ENCODE results near the gene CASS4.
A peak's percentile ranks its signal among the peaks of the same experiment; 100 is the strongest.
"Not testable (repeated sequence)": the region's sequence is repeated elsewhere in the genome, so short reads cannot be mapped to it uniquely, and the experiment has no call there.

The CASS4 gene

DNA sequence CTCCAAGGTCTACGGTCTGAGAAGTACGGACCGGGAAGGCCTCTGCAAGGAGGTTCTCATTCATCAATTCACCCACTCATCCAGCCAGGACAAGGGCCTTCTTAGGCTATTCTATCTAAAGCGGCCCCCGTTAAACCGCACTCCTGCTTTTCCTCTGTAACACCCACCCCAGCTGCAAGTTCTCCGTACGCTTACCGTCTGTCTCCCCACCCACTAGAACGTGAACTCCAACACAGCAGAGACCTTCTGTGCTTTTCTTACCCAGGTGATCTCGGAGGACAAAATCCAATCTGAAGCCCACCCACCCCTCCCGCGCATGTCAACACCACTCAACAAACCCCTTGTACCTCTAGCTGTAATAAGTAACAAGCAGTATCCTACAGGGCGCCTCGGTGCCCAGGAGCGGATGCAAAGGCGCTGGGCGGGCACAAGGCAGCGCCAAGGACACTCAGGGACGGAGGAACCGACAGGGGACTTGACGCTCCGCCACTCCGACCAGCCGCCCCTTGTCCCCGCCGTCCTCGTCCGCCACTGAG lies 20.4 kb upstream of the CASS4 start:
- Histone ChIP-seq H4K20me1 (peaks cover 11% of the 10 kb centered on the region; the same call in 1 of the 2 replicates), H3K27me3 (no peaks in the 10 kb centered on the region), H3K36me3 (peaks cover 55% of the 10 kb centered on the region), H3K9me3 (no peaks in the 10 kb centered on the region), H3K4me2 (peak overlapping the region; percentile 88), H3K9ac (peak overlapping the region; percentile 82), H3K4me3 (peak overlapping the region; percentile 81), H3K4me1 (peaks cover 39% of the 10 kb centered on the region), H3K27ac (peak overlapping the region; percentile 84)
- TF ChIP-seq Cebpa-rat (IDR thresholded peaks at IDR 0.05) = no peak

DNA sequence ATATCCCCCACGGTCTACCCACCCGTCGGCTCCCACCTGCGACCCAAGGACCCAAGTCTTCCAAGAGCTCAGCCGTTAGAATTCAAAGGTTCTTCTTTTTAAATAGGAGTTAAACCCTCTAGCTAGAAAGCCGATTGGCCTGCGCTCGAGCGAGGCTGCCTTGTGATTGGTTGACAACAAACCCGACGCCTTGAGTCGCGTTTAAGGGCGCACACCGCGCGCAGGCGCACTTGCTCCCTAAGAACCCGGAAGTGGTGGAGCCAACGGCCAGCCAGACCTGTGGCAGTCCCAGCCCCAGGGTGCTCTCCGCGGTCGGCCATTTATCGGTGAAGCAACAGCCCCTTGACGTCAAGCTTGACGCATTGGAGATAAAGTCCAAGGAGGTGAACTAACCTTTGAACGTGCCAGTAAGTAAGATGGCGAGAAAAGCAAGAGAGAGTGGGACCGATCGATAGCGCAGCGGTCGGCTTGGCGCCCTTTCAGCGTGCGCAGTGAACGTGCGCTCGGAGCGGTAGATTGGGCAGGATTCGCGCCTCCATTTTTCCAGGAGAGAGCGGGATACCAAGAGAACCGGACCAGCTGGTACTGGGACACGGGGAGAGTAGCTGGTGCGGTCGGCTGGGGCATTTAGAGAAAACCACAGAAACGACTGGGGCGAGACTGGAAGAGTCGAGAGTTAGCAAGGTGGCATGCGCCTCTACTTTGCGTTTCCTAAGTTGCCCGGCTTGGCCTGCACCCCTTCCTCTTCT lies 19.8 kb upstream of the CASS4 start, which contains the start of the genes AURKA and CSTF1:
AURKA (minus strand) TSS at position 84 of the 749 bp plus-strand sequence. CDS start 4,018 bp downstream, outside the sequence.
CSTF1 (plus strand) TSS at position 514 of the 749 bp plus-strand sequence. CDS start 2,908 bp downstream, outside the sequence.
- H4K20me1 ChIP-seq = peaks cover 11% of the 10 kb centered on the region; the same call in 1 of the 2 replicates
- H3K27ac ChIP-seq = peak within 1 kb of the TSS; percentile 84
- H3K9ac ChIP-seq = peak within 1 kb of the TSS; percentile 82
- H3K36me3 ChIP-seq = peaks cover 56% of the 10 kb centered on the region
- H3K4me2 ChIP-seq = peak within 1 kb of the TSS; percentile 88
- peak; percentile 87 for TF ChIP-seq Cebpa-rat (IDR thresholded peaks at IDR 0.05)
- no peaks in the 10 kb centered on the region for H3K9me3 ChIP-seq
- peaks cover 39% of the 10 kb centered on the region for H3K4me1 ChIP-seq
- H3K27me3 ChIP-seq = no peaks in the 10 kb centered on the region
- H3K4me3 ChIP-seq = peak within 1 kb of the TSS; percentile 81

DNA sequence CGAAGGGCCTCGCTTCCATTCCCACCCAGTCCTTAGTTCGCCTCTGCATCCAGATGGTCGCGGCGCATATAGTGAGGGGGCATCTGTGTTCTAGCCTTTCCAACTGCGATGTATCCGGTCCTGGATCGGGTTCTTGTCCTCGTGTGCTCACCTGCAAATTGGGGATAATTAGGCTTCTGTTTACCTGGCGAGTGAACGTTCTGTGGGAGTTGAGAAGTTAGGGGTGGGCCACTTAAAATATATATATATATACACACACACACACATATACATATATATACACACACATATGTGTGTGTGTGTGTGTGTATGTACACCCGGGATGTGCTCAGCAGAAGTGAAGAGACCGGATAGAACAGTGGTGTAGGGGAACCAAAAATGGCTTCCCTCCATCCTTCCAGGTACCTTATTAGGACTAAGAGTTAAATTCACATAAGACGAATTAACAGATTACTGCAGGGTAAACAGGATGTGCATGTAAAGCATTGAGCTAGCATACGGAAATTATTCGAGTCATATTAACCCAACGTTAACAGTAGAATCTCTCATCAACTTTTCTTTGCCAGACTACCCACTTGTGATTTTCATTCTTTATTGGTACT lies 19.1 kb upstream of the CASS4 start:
- Histone ChIP-seq H3K4me3 (peak overlapping the region; percentile 81), H4K20me1 (peaks cover 18% of the 10 kb centered on the region), H3K4me1 (peaks cover 39% of the 10 kb centered on the region), H3K27ac (peak overlapping the region; percentile 84), H3K36me3 (peaks cover 56% of the 10 kb centered on the region), H3K4me2 (peak overlapping the region; percentile 78), H3K27me3 (no peaks in the 10 kb centered on the region), H3K9me3 (no peaks in the 10 kb centered on the region), H3K9ac (peak overlapping the region; percentile 82)
- no peak for TF ChIP-seq Cebpa-rat (IDR thresholded peaks at IDR 0.05)

DNA sequence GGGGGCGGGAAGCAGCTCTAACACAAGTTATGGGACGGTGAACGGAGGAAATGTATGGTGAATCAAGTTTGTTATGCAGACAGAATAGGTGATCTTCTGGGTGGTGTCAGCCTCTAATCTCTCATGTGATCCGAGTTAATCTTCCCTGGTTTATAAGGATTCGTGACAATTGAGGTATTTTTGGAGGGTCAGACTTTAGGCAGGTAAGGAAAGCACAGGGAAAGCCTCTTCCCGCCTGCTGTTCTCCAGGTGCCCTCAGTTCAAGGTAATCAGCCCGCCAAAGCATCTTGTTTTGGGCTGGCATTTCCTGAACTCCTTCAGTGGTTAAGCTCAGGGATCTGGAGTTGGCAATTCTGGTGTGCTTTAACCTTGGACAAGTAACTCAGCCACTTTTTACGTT lies 18.4 kb upstream of the CASS4 start:
- Histone ChIP-seq H3K27me3 (no peaks in the 10 kb centered on the region), H3K4me2 (peak overlapping the region; percentile 78), H4K20me1 (peaks cover 23% of the 10 kb centered on the region), H3K4me1 (peaks cover 39% of the 10 kb centered on the region), H3K9me3 (no peaks in the 10 kb centered on the region), H3K9ac (peak overlapping the region; percentile 82; the same call in 1 of the 2 replicates), H3K4me3 (peak overlapping the region; percentile 81), H3K27ac (no peak overlapping the region), H3K36me3 (peaks cover 56% of the 10 kb centered on the region)
- TF ChIP-seq Cebpa-rat (IDR thresholded peaks at IDR 0.05) = no peak

DNA sequence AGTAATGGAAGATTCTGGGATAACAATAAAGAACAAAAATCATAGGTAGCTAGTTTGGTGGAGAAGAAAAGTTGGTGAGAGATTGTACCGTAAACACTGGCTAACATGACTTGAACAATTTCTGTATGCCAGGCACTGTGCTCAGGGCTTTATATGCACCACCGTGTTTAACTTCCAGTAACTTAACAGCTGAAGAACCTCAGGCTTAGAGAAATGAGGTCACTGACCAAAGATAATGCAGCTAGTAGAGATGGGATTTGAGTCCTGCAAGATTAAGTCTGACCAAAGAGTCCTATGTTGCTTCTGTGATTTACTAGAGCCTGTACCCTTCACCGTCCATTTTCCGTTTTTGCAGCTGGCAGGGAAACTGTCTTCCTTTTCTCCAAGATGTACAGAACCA lies 16.9 kb upstream of the CASS4 start:
- Histone ChIP-seq H3K9ac (no peak overlapping the region), H3K27me3 (no peaks in the 10 kb centered on the region), H3K27ac (no peak overlapping the region), H3K4me1 (peaks cover 29% of the 10 kb centered on the region), H4K20me1 (peaks cover 38% of the 10 kb centered on the region), H3K9me3 (no peaks in the 10 kb centered on the region), H3K4me2 (no peak overlapping the region), H3K4me3 (no peak overlapping the region), H3K36me3 (peaks cover 54% of the 10 kb centered on the region)
- TF ChIP-seq Cebpa-rat (IDR thresholded peaks at IDR 0.05) = no peak

DNA sequence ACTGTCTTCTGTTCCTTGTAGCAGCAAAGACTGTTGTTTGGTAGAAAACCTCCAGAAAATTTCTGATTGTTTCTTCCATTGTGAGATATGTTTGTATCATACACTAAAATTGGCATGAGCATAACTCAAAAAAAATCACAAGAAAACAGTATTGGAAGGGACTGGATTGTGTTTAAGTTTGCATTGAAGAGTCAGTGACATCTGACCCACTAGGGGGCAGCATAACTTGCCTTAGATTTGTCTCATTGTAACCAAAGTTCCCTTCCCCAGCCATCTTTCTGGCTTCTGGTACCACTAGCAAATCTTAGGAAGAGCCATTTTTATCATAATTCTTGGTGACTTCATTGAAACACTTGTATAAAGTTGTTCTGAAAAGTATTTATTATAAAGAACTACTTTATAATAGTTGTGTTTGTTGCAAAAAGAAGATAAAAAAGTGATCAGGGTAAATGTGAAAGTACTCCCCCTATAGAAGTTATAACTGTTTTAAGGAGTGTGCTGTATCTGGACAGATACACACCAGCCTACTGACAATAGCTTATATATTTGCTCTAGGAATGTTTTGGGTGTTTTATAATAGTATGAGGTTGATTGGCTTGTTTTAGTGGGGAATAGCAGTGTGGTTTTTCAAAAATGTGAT lies 11.9 kb upstream of the CASS4 start:
- Histone ChIP-seq H3K36me3 (peaks cover 93% of the 10 kb centered on the region), H3K4me2 (no peak overlapping the region), H3K27me3 (no peaks in the 10 kb centered on the region), H3K4me3 (no peak overlapping the region), H3K4me1 (no peaks in the 10 kb centered on the region), H3K9ac (no peak overlapping the region), H3K9me3 (no peaks in the 10 kb centered on the region), H3K27ac (no peak overlapping the region), H4K20me1 (peaks cover 77% of the 10 kb centered on the region)
- TF ChIP-seq Cebpa-rat (IDR thresholded peaks at IDR 0.05) = no peak

DNA sequence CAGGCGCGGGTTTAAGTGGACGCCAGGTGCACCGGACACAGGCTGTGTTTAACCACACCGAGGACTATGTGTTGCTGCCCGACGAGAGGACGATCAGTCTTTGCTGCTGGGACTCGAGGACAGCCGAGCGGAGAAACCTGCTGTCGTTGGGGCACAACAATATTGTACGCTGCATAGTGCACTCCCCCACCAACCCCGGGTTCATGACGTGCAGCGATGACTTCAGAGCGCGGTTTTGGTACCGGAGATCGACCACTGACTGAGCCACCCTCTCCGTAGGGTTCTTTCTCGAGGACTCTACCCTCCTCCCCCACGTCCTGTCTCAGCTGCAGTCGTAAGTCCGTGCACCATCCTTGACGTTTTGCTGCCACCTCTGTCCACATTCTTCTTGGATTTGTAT lies 8.6 kb upstream of the CASS4 start:
- Histone ChIP-seq H3K36me3 (peaks cover 94% of the 10 kb centered on the region), H3K4me3 (no peak overlapping the region), H4K20me1 (peaks cover 88% of the 10 kb centered on the region), H3K4me1 (no peaks in the 10 kb centered on the region), H3K27ac (no peak overlapping the region), H3K4me2 (no peak overlapping the region), H3K9ac (no peak overlapping the region), H3K27me3 (no peaks in the 10 kb centered on the region), H3K9me3 (no peaks in the 10 kb centered on the region)
- no peak for TF ChIP-seq Cebpa-rat (IDR thresholded peaks at IDR 0.05)

DNA sequence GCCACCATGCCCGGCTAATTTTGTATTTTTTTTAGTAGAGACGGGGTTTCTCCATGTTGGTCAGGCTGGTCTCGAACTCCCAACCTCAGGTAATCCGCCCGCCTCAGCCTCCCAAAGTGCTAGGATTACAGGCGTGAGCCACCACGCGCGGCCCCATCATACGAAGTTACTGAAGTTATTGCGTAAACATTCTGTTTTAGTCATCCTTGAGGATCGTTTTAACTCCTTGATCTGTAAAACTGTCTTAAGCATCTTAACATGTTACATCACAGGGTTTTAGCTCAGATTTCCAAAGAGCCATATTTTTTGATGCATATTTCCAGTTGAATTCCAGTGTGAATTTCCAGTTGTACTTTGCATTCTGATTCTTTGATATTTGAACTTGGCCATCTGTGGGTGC lies 6.7 kb upstream of the CASS4 start:
- not testable (repeated sequence) for H3K27me3 ChIP-seq, H3K9ac ChIP-seq, H3K4me3 ChIP-seq, H3K27ac ChIP-seq, H3K4me1 ChIP-seq, H3K9me3 ChIP-seq, H3K4me2 ChIP-seq
- Histone ChIP-seq H4K20me1 (peaks cover 78% of the 10 kb centered on the region), H3K36me3 (peaks cover 90% of the 10 kb centered on the region)

DNA sequence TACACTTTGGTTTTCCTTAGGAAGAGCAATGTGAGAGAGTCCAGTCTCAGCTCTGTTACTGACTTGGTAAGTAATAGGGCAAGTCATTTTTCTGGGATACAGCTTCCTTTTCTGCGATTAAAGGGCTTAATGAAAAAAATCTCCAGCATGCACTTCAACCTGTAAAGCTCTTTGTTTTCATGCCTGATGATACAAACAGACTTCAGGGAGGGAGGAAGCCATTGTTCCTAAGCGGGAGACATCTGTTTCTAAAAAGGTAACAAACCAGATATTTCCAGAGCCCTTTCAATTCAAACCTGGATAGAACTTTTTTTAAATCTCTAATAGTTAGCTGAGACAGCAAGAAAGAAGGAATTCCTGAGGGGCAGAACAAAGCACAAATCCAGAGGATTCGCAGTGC lies 5.2 kb upstream of the CASS4 start:
- H3K36me3 ChIP-seq = peaks cover 74% of the 10 kb centered on the region
- H3K27ac ChIP-seq = no peak overlapping the region
- no peaks in the 10 kb centered on the region for H3K27me3 ChIP-seq
- no peak overlapping the region for H3K4me2 ChIP-seq
- no peak overlapping the region for H3K4me3 ChIP-seq
- peaks cover 16% of the 10 kb centered on the region for H3K4me1 ChIP-seq
- no peaks in the 10 kb centered on the region for H3K9me3 ChIP-seq
- no peak overlapping the region for H3K9ac ChIP-seq
- TF ChIP-seq Cebpa-rat (IDR thresholded peaks at IDR 0.05) = no peak
- peaks cover 62% of the 10 kb centered on the region for H4K20me1 ChIP-seq
